Measurements from ENCODE around the gene GALT. TPM values are rescaled to one million over a fixed set of nuclear protein-coding genes. Genes with fewer than 3 reads are reported as not detected.

GALT gene
- total RNA-seq: 24.4 and 37.4 TPM in 2 replicates

GRCh38 chr9:34646211-34647083 lies at the start of gene GALT:
Gene GALT, plus strand, starts transcription at chr9:34646675. Its CDS starts 30 bp downstream, at chr9:34646705.

GRCh38 chr9:34611811-34612787 lies 34.4 kb upstream of the GALT start, which contains the start of gene RPP25L:
Gene RPP25L, minus strand, starts transcription at chr9:34612097. Its CDS starts 801 bp downstream, at chr9:34611296.

GRCh38 chr9:34620061-34620994 lies 26.1 kb upstream of the GALT start, which contains the start of gene DCTN3:
Gene DCTN3, minus strand, starts transcription at chr9:34620495. Its CDS starts 31 bp downstream, at chr9:34620464.

GRCh38 chr9:34628656-34629490 lies 17.6 kb upstream of the GALT start, which contains the start of gene ARID3C:
Gene ARID3C, minus strand, starts transcription at chr9:34629066. Its CDS starts 1,052 bp downstream, at chr9:34628014.

GRCh38 chr9:34637356-34638137 lies 8.9 kb upstream of the GALT start, which contains the start of gene SIGMAR1:
Gene SIGMAR1, minus strand, starts transcription at chr9:34637787. Its CDS starts 90 bp downstream, at chr9:34637697.

GRCh38 chr9:34651876-34652601 lies 5.6 kb downstream of the GALT start, which contains the start of gene IL11RA:
Gene IL11RA, plus strand, starts transcription at chr9:34652185. Its CDS starts 3,033 bp downstream, at chr9:34655218.

GRCh38 chr9:34662526-34663302 lies 16.2 kb downstream of the GALT start, which contains the start of gene CCL27:
Gene CCL27, minus strand, starts transcription at chr9:34662657. Its CDS starts 24 bp downstream, at chr9:34662633.

GRCh38 chr9:34690983-34691935 lies 44.8 kb downstream of the GALT start, which contains the start of gene CCL19:
Gene CCL19, minus strand, starts transcription at chr9:34691276. Its CDS starts 137 bp downstream, at chr9:34691139.

Other genes starting within 250 kb of the GALT start
- gene FAM219A, start 188.1 kb upstream of the GALT start, total RNA-seq: 10.1 and 10.3 TPM in 2 replicates
- not detected in 2 replicates for gene DNAI1, start 187.9 kb upstream of the GALT start, total RNA-seq
- gene ENHO, start 123.7 kb upstream of the GALT start, total RNA-seq: not detected in 2 replicates
- not detected in 2 replicates for gene CNTFR, start 57.0 kb upstream of the GALT start, total RNA-seq
- 25.7 and 38.5 TPM in 2 replicates for gene RPP25L, start 34.6 kb upstream of the GALT start, total RNA-seq
- 81.0 and 120 TPM in 2 replicates for gene DCTN3, start 26.2 kb upstream of the GALT start, total RNA-seq
- gene ARID3C, start 17.6 kb upstream of the GALT start, total RNA-seq: under 0.01 and 0.30 TPM in 2 replicates
- 65.9 and 75.7 TPM in 2 replicates for gene SIGMAR1, start 8.9 kb upstream of the GALT start, total RNA-seq
- gene IL11RA, start 5.5 kb downstream of the GALT start, total RNA-seq: 10.4 and 15.5 TPM in 2 replicates
- gene CCL27, start 16.0 kb downstream of the GALT start, total RNA-seq: not detected in 2 replicates
- not detected in 2 replicates for gene CCL19, start 44.6 kb downstream of the GALT start, total RNA-seq
- not detected in 2 replicates for gene CCL21, start 63.5 kb downstream of the GALT start, total RNA-seq